ENCODE measurements around the gene USP25.

DNA sequence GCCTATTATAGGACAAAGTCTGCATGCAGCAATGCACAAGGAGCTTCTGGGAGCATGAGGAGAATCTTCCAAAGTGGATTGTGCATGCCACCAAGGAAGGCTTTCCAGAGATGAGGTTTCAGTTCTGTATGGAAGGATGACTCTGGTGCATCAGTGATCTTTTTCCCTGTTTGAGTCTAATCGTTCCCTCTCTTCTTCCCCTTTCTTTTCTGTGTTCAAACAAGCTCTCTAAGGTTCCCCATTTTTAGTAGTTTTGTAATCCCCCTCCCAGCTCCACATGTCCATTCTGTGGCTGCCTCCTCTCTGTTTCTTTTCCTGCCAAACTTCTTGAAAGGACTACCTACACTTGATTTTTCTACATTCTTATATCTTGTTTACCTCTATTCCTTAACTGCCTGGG lies 43.3 kb upstream of the USP25 start:
- no peak for TF ChIP-seq EZH2 (IDR thresholded peaks at IDR 0.05; ENCODE audit: borderline replicate concordance)
- TF ChIP-seq, protein P1, sequence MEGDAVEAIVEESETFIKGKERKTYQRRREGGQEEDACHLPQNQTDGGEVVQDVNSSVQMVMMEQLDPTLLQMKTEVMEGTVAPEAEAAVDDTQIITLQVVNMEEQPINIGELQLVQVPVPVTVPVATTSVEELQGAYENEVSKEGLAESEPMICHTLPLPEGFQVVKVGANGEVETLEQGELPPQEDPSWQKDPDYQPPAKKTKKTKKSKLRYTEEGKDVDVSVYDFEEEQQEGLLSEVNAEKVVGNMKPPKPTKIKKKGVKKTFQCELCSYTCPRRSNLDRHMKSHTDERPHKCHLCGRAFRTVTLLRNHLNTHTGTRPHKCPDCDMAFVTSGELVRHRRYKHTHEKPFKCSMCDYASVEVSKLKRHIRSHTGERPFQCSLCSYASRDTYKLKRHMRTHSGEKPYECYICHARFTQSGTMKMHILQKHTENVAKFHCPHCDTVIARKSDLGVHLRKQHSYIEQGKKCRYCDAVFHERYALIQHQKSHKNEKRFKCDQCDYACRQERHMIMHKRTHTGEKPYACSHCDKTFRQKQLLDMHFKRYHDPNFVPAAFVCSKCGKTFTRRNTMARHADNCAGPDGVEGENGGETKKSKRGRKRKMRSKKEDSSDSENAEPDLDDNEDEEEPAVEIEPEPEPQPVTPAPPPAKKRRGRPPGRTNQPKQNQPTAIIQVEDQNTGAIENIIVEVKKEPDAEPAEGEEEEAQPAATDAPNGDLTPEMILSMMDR (IDR thresholded peaks at IDR 0.05; ENCODE audit: poor library complexity), result no peak

Measured in hepatocyte (in vitro differentiated cells).